NB4 (cell line): ENCODE results near the gene MYO18A.
"Not testable (repeated sequence)": the region's sequence is repeated elsewhere in the genome, so short reads cannot be mapped to it uniquely, and the experiment has no call there.

Source experiments
- DNase-seq: peaks from one replicate; pipeline ENCODE4 v3.0.0; 2010; ENCODE audit warnings: low read depth
- H3K4me3 ChIP-seq: one replicate; pipeline ENCODE4 v1.5.1; 2011; ENCODE audit warnings: mild to moderate bottlenecking, low read depth, low read length, moderate library complexity
- CTCF ChIP-seq: IDR thresholded peaks from one replicate; pipeline ENCODE4 v1.5.1; 2012; ENCODE audit warnings: low read depth, low read length
- MAX ChIP-seq: IDR thresholded peaks from 2 replicates; pipeline ENCODE4 v1.6.1; 2011; ENCODE audit warnings: low read depth, low read length
- MYC ChIP-seq: IDR thresholded peaks from 2 replicates; pipeline ENCODE4 v1.6.1; 2011; ENCODE audit warnings: low read depth, low read length
- POLR2A ChIP-seq: IDR thresholded peaks from 2 replicates; pipeline ENCODE4 v1.6.1; 2011; ENCODE audit warnings: mild to moderate bottlenecking; ENCODE audit not compliant: insufficient read length; ENCODE audit errors: extremely low read depth

MYO18A gene

GRCh38 chr17:29147682-29148081 is 32.5 kb downstream of the MYO18A start:
- TF ChIP-seq POLR2A: no peak
- no peak for TF ChIP-seq MAX
- no peak for TF ChIP-seq MYC
- TF ChIP-seq CTCF: no peak
- DNase-seq: no peak
- H3K4me3 ChIP-seq: no peak overlapping the region

- not testable (repeated sequence) for DNase-seq, H3K4me3 ChIP-seq
Observed at GRCh38 chr17:29147228-29147627, 33.0 kb downstream of the MYO18A start.

- DNase-seq: no peak
- TF ChIP-seq MAX (no peak), CTCF (no peak), POLR2A (no peak), MYC (no peak)
- H3K4me3 ChIP-seq: no peak overlapping the region
Observed at GRCh38 chr17:29146369-29146972, 33.7 kb downstream of the MYO18A start.

GRCh38 chr17:29145289-29146073 is 34.7 kb downstream of the MYO18A start:
- TF ChIP-seq MYC (peak; percentile 52; the same call in 1 of the 2 replicates), MAX (peak; percentile 44; the same call in 1 of the 2 replicates), CTCF (peak; percentile 78), POLR2A (no peak)
- H3K4me3 ChIP-seq: no peak overlapping the region
- peak; percentile 91 for DNase-seq

- no peak overlapping the region for H3K4me3 ChIP-seq
- DNase-seq: peak; percentile 84
- TF ChIP-seq CTCF (peak; percentile 61), MYC (peak; percentile 80), MAX (peak; percentile 85), POLR2A (no peak)
Observed at GRCh38 chr17:29143894-29144293, 36.3 kb downstream of the MYO18A start.

- peak overlapping the region; percentile 88 for H3K4me3 ChIP-seq
- no peak for DNase-seq
- TF ChIP-seq POLR2A: peak; percentile 21
- TF ChIP-seq MAX: no peak
- TF ChIP-seq MYC: no peak
- TF ChIP-seq CTCF: no peak
Observed at GRCh38 chr17:29141514-29141876, 38.7 kb downstream of the MYO18A start.
